Activated naive CD8-positive, alpha-beta T cell treated with anti-CD3 and anti-CD28 coated beads, Interleukin-2, amount 50 U/mL, for 16 hours (primary cell): ENCODE results near the gene POU2F1.
"Not testable (repeated sequence)": the region's sequence is repeated elsewhere in the genome, so short reads cannot be mapped to it uniquely, and the experiment has no call there.

Experiments used
- DNase-seq: peaks from one replicate; pipeline ENCODE4 v3.0.0-alpha.2; 2020; ENCODE audit warnings: low read depth, low spot score

POU2F1 gene

GRCh38 chr1:167231873-167232450 is 11.3 kb downstream of the POU2F1 start:
- no peak for DNase-seq

- no peak for DNase-seq
Measured at GRCh38 chr1:167232801-167233200, 12.1 kb downstream of the POU2F1 start.

- DNase-seq: no peak
Measured at GRCh38 chr1:167233373-167233772, 12.7 kb downstream of the POU2F1 start.

GRCh38 chr1:167237000-167237399 is 16.3 kb downstream of the POU2F1 start:
- DNase-seq: no peak

- no peak for DNase-seq
Measured at GRCh38 chr1:167238713-167239112, 18.0 kb downstream of the POU2F1 start.

DNA sequence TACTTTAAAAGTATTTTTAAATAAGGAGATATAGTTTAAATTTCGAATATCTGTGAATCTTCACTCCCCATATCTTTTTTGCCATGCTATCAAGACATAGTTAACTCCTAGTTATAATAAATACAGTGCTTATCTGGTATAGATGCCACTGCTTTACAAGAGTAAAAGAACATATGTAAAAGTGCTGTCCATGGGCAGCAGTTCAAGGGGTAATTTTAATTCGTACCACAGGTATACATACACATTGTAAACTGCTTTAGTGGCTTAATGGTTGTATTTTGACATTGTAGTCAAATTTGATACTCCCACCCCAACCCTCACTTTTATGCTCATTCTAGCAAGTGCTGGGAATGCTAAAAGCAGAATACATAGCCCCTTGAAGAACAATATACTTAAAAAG is 18.6 kb downstream of the POU2F1 start:
- DNase-seq: no peak

DNA sequence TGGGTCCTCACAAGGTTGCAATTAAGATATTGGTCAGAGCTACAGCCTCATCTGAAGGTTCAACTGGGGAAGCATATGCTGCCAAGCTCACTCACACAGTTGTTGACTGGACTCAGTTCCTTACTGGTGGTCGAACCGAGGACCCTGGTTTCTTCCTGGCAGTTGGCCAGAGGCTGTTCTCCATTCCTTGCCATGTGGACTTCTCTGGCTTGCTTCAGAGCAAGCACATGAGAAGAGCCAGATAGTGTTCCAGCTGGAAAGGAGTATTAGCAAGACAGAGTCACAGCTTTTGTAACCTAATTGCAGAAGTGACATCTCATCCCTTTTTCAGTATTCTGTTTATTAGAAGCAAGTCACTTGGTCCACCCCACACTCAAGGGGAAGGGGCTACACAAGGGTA is 23.6 kb downstream of the POU2F1 start:
- no peak for DNase-seq

- DNase-seq: not testable (repeated sequence)
Measured at GRCh38 chr1:167245168-167245567, 24.5 kb downstream of the POU2F1 start.

GRCh38 chr1:167246971-167247370 is 26.3 kb downstream of the POU2F1 start:
- DNase-seq: no peak

- DNase-seq: no peak
Measured at GRCh38 chr1:167247754-167248153, 27.1 kb downstream of the POU2F1 start.

- no peak for DNase-seq
Measured at GRCh38 chr1:167248707-167249642, 28.3 kb downstream of the POU2F1 start.

DNA sequence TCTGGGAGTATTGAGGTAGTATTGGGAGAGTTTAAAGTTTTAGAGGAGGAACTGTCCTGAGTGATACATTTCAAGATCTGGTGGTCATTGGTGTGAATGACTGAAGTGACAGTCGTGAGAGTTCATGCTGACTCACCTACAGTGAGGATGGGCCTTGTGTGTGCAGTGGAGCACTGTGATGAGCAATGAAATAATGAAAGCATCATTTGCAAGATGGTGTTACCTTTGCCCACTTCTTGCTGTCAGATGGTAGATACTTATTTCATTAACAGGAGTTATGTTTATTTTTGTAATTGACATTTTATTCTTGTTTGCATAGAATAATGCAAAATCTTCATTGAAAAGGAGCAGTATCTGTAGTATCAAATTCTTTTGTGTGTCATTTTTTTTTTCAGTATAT is 29.0 kb downstream of the POU2F1 start:
- DNase-seq: no peak

DNA sequence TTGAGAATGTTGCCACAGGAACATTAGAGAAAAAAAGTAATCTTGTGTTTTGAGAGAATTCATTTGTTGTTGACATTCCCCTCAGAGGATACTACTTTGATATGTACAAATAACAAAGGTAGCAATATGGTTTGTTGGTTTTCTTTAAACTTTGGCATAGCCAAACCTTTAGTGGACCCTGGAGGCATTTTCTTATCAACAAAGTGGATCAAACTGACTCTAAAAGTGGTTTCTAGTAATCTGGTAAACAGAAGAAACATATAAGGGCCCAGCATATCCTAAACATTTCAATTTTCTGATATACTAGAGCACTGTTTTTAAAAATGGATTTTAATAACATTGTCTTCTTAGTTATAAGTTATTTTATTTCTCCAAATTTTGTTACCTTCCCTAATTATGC is 29.8 kb downstream of the POU2F1 start:
- DNase-seq: no peak

GRCh38 chr1:167251472-167251871 is 30.8 kb downstream of the POU2F1 start:
- DNase-seq: no peak

DNA sequence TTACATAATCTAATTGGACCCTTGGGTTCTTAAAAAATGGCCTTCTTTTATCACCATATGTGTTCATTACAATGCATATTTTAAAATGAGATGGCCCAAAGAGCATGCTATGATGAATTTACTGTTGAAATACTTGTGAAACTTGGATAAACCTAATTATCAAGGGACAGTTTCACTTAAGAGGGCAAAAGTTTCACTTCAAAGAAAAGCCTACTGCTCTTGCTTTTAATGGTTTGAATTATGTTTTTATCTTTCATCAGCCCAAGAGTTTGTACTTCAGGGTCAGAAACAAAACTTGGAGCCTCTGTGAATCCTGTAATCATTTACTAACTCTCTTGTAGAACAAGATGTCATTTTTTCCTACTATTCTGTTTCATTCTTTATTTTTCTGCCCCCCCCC is 32.3 kb downstream of the POU2F1 start:
- no peak for DNase-seq

GRCh38 chr1:167258858-167259257 is 38.2 kb downstream of the POU2F1 start:
- DNase-seq: no peak

DNA sequence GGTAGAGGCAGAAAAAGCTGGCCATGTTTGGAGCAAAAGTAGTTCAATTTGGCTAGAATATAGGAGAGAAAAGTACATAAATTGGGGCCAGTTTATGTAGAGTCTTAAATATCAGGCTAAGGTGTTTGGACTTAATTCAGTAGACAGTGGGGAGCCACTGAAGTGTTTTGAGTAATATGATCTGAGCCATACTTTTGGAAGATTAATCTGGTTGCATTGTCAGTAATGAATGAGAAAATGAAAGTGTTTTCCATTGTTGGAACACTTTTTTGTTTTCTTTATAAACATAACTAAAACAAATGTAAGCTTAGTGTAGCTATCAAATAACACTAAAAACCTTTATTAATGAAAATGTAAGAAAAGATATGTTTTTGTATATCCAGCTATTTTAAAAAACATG is 42.1 kb downstream of the POU2F1 start:
- DNase-seq: no peak

DNA sequence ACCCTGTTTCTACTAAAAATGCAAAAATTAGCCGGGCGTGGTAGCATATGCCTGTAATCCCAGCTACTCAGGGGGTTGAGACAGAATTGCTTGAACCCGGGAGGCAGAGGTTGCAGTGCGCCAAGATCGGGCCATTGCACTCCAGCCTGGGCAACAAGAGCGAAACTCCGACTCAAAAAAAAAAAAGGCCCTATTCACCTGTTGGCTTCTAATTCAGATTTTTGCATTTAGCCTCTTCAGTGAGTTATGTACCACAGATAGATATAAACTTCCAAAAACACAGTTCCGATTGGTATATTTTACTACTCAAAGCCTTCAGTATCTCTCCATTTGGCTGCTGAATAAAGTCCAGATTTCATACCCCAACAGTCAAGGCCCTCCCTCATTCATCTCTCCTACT is 42.7 kb downstream of the POU2F1 start:
- DNase-seq: no peak

- no peak for DNase-seq
Measured at GRCh38 chr1:167263819-167264464, 43.3 kb downstream of the POU2F1 start.

DNA sequence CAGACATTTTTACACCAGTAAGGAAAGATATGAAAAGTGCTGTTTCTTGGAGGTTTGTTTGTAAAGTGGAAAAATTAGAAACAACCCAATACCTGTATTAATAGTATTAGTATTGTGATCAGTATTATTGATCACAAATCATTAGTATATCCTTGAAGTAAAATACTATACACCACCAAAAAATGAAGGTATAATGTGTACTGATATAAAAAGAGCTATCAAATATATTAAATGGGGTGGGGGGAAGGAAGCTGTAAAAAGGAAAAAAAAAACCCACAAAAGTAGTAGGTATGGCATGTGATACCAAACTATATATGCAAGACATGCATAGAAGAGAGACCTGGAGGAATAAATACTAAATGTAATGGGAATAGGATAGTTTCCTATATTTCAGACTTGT is 46.3 kb downstream of the POU2F1 start:
- DNase-seq: no peak

- no peak for DNase-seq
Measured at GRCh38 chr1:167268347-167268787, 47.7 kb downstream of the POU2F1 start.

GRCh38 chr1:167270349-167271092 is 49.8 kb downstream of the POU2F1 start:
- no peak for DNase-seq
